GM18519 (cell line): ENCODE results near the gene MAPRE2.
"Not testable (repeated sequence)": the region's sequence is repeated elsewhere in the genome, so short reads cannot be mapped to it uniquely, and the experiment has no call there.

Source experiments
- ATAC-seq: cut with Tn5 transposase; IDR thresholded peaks from one replicate; pipeline ENCODE4 v1.9.1; 2021; ENCODE audit warnings: mild to moderate bottlenecking, moderate library complexity; ENCODE audit not compliant: unreplicated experiment, low FRiP score

The MAPRE2 gene

DNA sequence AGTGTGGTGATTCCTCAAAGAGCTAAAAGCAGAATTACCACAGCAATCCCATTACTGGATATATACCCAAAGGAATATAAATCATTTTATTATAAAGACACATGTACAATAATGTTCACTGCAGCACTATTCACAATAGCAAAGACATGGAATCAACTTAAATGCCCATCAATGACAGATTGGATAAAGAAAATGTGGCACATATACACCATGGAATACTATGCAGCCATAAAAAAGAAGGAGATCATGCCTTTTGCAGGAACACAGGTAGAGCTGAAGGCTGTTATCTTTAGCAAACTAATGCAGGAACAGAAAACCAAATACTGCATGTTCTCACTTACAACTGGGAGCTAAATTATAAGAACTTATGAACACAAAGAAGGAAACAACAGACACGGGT lies 129.1 kb downstream of the MAPRE2 start:
- ATAC-seq, result not testable (repeated sequence)

DNA sequence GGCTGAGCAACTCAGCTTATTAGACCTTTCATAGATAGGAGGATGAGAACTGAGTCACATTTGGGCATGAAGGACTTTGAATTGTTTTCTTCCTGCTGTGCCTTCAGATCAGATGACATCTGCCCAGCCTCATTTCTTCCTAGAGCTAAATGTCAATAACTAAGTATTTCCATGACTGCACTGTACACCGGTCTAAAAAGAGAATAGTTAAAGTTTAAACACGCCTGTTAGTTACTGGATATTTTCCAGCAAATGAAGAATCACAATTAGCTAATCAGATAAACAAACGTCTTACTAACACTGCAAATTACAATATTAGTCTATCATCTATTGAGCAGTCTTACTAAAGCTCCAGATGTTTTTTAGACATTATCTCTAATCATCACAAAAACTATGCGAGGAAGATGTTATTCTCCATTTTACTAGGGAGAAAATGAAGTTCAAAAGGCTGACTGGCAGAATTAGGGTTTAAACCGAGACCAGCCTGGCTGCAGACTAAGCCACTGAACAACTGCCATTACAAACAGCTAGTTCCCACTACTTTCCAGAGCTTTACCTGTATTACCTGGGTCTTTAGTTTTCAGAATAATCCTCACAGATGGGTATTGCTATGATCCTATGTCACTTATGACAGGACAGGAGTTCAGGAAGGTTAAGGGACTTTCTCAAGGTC lies 130.2 kb downstream of the MAPRE2 start:
- ATAC-seq, result no peak

DNA sequence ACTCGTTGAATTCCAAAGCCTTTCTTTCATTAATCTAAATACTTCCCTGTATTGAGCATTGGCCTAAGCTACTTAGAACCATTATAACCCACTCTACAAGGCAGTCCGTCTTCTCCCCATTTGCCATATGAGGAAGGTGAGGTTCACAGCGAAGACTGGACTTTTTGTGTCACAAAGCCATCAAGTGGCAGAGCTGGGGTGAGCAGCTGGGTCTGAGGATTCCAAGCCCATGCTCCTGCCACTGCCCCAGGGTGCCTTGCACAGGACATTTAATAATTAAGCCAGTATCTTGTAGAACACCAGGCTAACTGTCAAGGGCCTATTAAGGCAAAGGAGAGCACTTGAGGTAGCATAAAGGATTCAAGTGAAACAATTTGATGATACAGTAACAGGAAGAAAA lies 130.8 kb downstream of the MAPRE2 start:
- no peak for ATAC-seq

DNA sequence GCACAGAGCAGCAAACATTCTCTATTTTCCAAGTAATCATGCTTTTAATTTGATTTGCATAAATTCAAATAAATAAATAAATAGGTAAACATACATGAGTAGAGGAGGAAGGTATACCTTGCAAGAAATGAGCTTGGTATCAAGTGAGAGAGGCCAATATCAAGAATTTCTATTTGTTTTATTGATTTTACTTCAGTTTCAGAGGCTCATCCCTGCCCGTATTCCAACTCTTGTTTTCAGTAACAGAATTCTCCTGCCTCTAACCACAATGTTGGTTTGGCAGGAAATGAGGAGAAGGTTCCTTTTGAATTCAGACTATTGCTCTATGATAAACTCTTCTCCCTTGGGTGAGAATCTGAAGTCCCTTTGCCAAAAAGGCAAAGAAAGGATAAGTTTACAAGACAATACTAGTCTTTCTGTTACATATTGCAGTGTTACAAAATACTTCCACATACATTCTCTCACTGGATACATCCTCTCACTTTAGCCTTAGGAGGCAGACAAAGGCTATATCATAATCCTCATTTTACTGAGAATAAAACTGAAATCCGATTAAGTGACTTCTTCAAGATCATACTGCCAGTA lies 131.3 kb downstream of the MAPRE2 start:
- ATAC-seq, result no peak

DNA sequence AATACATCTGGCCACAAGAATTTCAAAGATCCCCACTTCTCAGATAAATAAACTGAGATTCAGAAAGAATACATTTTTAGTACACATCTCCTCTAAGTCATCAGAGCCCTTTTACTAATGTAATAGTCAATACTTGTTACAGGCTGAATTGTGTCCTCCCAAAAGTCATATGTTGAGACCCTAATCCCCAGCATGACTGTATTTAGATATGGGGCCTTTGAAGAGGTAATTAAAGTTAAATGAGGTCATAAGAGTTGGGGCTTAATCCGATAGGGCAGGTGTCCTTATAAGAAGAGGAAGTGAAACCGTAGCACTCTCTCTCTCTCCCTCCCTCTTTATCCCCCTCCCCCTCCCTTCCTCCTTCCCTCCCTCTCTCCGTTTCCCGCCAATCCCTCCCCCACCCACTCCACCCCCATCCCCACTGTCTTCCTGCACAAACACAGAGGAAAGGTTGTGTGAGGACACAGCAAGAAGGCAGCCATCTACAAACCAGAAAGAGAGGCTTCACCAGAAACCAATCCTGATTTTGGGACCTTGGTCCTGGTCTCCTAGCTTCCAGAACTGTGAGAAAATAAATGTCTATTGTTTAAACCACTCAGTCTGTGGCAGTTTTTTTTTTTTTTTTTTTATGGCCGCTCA lies 133.0 kb downstream of the MAPRE2 start:
- peak; percentile 76 for ATAC-seq

DNA sequence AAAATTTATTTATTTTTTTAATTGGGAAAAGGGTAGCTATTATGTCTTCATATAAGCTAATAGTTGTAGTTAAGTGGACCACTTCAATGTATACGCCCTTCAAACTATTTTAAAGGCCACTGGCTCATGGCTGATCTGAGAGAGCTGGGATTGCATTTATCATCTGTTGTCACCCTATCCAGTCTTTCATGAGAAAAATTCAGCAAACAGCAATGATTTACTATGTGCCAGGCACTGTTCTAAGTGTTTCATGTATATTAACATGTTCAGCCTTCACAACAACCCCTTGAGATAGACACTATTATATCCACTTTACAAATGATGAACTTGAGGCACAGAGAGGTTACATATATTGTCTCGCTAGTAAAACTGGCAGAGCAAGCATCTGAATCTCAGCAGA lies 133.5 kb downstream of the MAPRE2 start:
- no peak for ATAC-seq

DNA sequence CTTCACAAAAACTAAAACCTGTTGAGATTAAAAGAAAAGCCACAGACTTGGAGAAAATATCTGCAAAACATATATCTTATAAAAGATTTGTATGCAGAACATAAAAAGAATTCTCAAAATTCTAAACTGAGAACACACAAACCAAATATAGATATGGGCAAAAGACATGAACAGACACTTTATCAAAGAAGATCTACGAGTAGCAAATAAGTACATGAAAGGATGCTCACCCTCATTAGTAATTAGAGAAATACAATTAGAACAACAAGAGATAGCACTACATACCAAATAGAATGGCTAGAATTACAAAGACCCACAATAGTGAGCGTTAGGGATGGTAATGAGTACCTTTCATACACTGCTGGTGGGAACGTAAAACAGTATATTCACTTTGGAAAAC lies 135.7 kb downstream of the MAPRE2 start:
- no peak for ATAC-seq

DNA sequence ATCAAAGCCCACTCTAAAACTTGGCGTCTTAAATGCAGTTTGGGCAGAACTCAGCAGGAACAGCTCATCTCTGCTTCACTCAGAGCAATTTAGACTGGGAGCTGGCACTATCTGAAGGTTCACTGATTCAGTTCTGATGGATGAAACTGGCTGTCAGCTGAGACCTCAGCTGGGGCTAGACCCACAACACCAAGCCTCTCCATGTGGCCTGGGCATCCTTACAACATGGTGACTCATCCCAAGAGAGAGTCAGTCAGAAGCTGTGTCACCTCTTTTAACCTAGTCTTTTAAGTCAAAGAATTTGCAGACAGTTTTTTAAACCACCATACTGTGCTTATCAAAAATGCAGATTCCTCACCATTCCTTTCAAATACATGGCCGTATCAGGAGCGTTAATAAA lies 137.0 kb downstream of the MAPRE2 start:
- ATAC-seq, result no peak

DNA sequence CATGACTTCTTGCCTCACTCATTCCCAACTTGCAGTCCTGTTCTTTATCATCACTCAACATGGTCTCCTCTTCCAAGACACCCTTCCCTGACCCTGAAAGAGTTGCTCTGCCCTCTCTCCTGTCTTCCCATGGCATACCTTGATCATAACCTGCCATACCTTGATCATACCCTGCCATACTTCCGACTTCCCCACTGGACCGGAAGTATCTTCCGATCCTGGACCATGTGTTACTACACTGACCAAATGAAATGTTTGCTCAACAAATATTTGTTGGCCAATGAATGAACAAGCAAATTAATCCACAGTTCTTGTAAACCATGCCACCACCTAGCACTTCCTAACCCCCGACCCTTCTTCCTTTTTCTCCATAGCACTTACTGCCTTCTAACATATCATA lies 138.7 kb downstream of the MAPRE2 start:
- no peak for ATAC-seq

DNA sequence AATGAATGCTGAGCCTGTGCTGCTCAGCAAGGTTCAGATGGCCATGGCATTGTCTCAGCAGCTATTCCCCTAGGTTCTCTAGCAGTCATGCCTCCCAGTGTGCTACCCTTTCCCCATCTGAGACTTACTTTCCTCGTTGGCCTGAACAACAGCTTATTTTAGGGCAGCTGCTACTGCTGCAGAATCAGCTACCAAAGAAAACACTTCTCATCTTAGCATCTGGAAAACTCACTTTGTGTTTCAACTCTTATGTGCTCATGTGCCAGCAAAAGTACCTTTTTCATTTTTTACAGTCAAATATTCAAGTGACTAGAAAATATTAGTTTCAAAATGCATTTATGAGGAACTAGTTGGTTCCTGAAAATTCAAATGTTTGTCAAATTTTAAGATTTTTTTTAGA lies 139.2 kb downstream of the MAPRE2 start:
- ATAC-seq, result no peak

DNA sequence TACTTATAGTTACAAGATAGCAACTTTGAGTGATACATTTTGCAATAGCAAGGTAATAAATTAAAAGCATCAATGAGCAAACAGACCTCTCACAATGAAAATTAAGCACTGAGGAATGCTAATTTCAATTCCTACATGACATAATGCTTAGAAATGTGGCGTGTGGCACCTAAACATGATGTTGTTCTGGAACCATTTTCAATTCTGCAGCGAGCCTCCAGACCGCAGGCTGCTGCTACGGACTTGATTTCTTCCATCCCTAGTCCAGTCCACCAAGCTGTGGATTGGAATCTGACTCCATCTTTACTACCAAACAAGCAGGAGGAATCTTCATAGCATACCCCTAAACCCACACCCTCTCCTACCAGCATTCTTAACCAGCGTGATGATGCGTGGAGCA lies 140.9 kb downstream of the MAPRE2 start:
- no peak for ATAC-seq

DNA sequence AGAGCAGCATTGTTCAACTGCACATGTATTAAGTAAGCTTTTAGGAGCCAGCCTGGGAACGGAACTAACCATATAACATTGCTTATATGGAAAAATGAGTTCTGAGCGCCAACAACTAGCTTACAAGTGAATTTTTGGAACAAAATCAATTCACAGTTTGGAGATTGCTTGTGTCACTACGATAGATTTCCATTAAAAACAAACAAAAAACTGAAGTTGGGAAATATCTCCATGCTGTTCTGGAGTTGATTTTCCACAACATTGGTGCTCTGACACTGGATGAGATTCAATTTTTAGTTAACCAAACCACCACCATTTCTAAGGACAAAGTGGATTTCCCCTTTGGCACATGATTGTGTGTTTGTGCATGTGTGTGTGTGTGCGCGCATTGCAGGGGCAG lies 142.7 kb downstream of the MAPRE2 start:
- ATAC-seq, result no peak

DNA sequence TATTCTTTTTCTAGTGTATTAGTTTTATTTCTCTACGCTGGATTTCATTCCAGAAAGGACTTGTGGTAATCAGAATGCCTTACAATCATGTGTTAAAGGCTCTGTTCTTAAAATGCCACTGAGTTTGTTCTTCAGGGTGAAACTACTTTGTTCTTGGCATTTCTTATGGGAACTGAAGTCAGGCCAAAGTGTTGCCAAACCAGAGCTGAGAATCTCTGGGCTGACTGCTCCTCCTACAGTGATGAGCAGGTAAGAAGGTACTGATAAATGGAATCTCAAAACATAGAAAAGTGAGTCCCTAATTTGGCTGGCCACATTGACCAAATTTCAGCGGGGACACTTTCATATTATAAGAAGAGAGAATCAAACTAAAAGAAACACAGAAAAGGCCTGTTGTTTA lies 144.6 kb downstream of the MAPRE2 start:
- ATAC-seq, result no peak

DNA sequence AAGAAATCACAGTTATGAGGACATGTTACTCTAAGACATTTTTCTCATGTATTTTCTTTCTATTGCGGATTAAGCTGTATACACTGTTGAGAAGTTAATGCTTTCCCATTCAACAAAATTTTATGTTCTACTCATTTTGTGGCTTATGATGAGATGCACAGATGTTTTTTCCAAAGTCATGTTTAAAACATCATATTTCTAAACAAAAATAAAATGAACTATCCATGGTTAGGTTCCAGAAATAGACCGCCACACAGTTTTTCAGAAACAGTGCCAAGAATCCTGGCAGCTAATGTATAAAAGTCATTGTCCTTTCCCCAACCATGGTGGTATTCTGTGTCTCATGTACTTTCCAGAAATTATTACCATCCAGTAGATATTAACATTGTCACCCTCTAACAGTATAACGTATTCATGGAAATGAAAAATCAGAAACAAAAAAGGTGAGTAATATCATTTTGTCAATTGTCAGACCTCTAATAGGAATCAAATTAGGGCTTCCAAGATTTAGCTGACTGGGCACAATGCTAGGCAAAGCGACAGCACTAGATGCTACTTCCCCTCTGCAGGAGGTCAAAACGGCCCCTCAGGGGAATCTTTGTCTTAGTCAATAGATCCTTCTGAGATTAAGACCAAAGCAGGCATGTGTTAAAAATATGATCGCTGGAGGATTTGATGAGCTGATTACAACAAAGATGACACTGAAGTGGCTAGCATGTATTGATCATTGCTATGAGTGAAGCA lies 145.2 kb downstream of the MAPRE2 start:
- no peak for ATAC-seq

DNA sequence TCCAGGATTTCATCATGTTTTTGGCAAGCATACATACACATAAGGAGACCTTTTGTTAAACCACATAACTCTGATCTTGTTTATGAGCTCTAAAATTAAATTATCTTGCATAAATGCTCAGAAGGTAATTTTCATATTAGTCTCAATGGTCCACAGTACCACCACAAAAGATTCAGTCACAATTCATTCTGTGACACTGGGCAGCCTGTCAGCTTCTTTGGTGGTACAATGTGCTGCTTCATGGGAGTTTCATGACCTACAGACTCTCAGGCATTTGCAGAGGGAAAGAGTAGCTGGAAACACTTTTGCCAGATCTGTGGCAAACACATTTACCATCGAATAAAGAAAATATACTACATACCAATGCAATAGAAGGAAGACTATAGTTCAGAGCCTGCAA lies 148.3 kb downstream of the MAPRE2 start:
- no peak for ATAC-seq

DNA sequence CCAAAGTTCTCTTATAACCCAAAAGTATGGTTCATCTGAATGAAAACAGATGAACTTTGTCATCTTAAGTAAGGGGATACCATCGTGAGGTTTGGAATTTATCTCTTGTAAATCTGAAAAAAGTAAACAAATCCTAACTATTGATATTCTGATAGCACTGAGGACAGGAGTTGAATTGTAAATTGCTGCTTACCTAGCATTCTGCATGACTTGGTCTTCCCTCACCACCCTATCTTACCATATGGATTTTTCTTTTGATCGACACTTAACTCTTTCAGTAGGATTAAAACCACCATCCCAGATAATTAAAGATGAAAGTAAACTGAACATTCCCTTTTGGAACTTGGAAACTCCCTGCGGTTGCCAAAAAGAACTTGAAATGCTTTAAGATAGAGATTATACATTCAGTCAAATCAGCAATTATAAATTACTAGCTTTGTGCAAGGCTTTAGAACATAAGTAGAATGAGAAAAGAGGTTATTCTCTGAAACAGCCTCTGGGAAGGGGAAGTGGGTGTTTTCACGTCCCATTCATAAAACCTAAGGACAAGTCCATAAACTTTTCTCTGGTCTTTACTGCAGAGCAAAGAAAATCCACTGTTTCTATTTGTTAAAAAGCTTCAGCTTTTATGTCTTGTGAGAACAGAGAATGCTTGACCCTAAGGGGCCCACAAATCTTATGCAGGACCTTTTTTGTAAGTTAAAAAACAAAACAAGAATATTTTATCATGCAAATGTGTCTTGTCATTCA lies 149.9 kb downstream of the MAPRE2 start:
- no peak for ATAC-seq

DNA sequence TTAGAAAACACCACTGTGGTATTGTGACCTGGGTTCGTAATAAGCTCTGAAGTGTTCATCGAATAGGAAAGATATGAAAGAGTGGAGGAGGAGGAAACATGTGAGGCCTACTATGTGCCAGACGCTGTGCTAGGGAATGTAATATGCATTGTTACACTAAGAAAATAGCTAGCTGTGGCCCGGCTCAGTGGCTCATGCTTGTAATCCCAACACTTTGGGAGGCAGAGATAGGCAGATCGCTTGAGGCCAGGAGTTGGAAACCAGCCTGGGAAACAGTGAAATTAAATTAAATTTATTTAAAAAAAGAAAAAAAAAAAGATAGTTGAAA lies 150.4 kb downstream of the MAPRE2 start:
- no peak for ATAC-seq

DNA sequence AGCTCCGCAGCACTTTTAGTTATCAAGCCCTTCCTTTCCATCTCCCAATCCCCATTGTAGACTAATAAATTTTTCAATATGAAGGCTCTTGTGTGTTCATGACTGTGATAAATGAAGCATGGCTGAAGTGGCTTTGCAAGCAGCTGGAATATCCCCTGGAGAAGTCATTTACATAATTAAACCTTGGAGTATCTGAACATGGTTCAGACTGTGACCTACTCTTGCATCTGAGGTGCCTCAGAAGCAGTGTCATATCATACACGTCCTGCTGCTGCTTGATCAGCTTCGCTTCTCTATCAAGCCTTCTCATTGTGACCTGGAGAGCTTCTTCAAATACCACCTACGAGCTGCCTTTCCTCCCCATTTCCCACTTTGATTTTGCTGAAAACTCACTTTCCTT lies 151.2 kb downstream of the MAPRE2 start:
- ATAC-seq, result no peak
